HTR-8/SVneo (cell line): Measurements from ENCODE around the gene SHLD3.
"Not testable (repeated sequence)": the region's sequence is repeated elsewhere in the genome, so short reads cannot be mapped to it uniquely, and the experiment has no call there.

Experiments used
- DNase-seq: peaks from one replicate; pipeline ENCODE4 v3.0.0; 2011; ENCODE audit warnings: low spot score, mixed read lengths; ENCODE audit not compliant: insufficient read length
- FAIRE-seq: peaks from 2 replicates; lab custom pipeline; 2011; peaks lifted over from hg19 to GRCh38; lab: Jason Lieb, UNC

The SHLD3 gene

DNA sequence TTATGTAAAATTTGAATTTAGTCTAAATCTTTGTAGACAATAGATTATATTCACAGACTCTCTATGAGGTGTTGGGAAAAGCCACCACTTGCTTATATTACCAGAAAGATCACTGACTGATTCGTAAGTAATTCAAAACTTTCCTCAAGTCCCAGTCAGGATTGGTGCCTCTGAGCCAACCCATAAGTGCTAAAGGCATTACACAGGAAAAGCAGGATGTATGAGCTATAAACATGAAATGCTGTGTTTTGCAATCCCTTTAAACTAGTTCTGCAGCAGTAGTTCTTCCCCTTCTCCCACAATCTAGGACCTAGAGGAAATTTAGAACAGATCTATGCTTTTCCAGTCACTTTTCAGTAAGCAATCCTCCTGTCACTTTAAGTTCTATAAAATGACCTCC lies 48.0 kb downstream of the SHLD3 start:
- FAIRE-seq (no peak), DNase-seq (no peak)

DNA sequence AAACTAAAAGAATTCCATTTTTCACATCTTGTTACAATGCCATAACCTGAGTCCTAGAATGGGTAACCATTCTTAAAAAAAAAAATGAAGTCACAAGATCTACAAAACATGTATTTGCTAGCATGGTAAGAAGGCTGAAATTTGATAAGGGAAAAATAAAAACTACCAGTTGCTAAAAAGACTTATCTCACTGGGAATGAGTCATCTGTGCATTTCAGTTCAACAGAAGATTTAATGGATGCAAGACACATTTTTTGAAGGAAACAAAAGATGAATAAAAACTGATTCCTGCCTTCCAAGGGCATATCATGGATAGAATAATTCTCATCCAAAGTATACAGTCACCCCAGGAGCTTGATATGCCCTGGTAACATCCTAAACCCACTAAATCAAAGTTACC lies 49.9 kb downstream of the SHLD3 start:
- FAIRE-seq (no peak), DNase-seq (no peak)

DNA sequence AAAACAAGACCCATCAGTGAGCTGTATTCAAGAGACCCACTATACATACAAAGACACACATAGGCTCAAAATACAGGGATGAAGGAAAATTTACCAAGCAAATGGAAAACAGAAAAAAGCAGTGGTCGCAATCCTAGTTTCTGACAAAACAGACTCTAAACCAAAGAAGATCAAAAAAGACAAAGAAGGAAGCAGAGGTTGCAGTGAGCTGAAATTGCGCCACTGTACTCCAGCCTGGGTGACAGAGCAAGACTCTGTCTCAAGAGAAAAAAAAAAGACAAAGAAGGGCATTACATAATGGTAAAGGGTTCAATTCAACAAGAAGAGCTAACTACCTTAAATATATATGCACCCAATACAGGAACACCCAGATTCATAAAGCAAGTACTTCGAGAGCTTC lies 51.2 kb downstream of the SHLD3 start:
- DNase-seq, FAIRE-seq: not testable (repeated sequence)
